GM23338 (cell line): ENCODE results near the gene TSPEAR.

Experiments used
- CREB1 ChIP-seq: fragments of 250-450 bp; sonication (Bioruptor Pico); IDR thresholded peaks from 2 replicates; pipeline ENCODE4 v1.5.0; 2020; ENCODE audit warnings: low read depth, mild to moderate bottlenecking, moderate library complexity
- EZH2 ChIP-seq: fragments of 200-600 bp; sonication (generic); IDR thresholded peaks from one replicate; pipeline ENCODE4 v1.8.0; 2017; ENCODE audit warnings: antibody characterized with exemption, mild to moderate bottlenecking, low read depth; ENCODE audit not compliant: unreplicated experiment
- EZH2phosphoT487 ChIP-seq: fragments of 200-600 bp; sonication (generic); IDR thresholded peaks from one replicate; pipeline ENCODE4 v1.8.1; 2018; ENCODE audit warnings: antibody characterized with exemption; ENCODE audit not compliant: unreplicated experiment
- JUNB ChIP-seq: IDR thresholded peaks from one replicate; pipeline ENCODE4 v1.6.1; 2016; ENCODE audit warnings: antibody characterized with exemption; ENCODE audit not compliant: unreplicated experiment
- NANOG ChIP-seq: IDR thresholded peaks from 2 replicates; pipeline ENCODE4 v1.6.1; 2016; ENCODE audit warnings: antibody characterized with exemption, borderline replicate concordance
- POLR2AphosphoS5 ChIP-seq: IDR thresholded peaks from 2 replicates; pipeline ENCODE4 v1.6.1; 2016; ENCODE audit warnings: antibody characterized with exemption, low read depth
- STAT1 ChIP-seq: IDR thresholded peaks from one replicate; pipeline ENCODE4 v1.6.1; 2016; ENCODE audit warnings: antibody characterized with exemption; ENCODE audit not compliant: unreplicated experiment
- ZNF114 ChIP-seq: fragments of 250-450 bp; sonication (Bioruptor Pico); IDR thresholded peaks from 2 replicates; pipeline ENCODE4 v1.5.0; 2020; ENCODE audit warnings: mild to moderate bottlenecking, moderate library complexity
- ZNF331 ChIP-seq: fragments of 250-450 bp; sonication (Bioruptor Pico); IDR thresholded peaks from 2 replicates; pipeline ENCODE4 v1.5.0; 2020; ENCODE audit warnings: low read depth, mild to moderate bottlenecking, moderate library complexity
- TF ChIP-seq, protein P1 (sequence below), 2 experiments: fragments of 200-600 bp in 1 of 2; sonication (generic) in 1 of 2; conservative IDR thresholded peaks; 2 replicates each; pipeline versions ENCODE4 v1.5.1 to v1.6.1; 2016 to 2017; ENCODE audit warnings: antibody characterized with exemption in 2 of 2, low read depth in 2 of 2, mild to moderate bottlenecking in 2 of 2, moderate library complexity in 1 of 2
- TF ChIP-seq, protein P2 (sequence below): IDR thresholded peaks from one replicate; pipeline ENCODE4 v1.6.1; 2018; ENCODE audit warnings: antibody characterized with exemption; ENCODE audit not compliant: unreplicated experiment

DNA sequence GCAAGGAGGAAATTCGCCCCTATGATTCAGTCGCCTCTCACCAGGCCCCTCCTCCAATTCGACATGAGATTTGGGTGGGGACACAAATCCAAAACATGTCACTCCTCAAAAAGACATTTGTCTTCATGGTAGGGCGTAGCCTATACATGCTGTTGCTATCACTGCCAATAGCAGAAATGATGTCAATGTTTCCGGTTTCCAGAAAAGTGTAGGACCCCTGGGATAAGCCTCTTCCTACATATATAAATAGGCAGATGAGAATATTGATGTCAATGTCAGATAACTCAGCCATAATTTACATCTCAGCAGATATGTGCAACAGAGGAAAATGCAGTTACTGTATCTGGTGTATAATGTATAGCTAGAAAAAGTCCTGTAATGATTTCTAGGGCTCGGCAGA is 239.4 kb downstream of the TSPEAR start:
- TF ChIP-seq, protein P1, sequence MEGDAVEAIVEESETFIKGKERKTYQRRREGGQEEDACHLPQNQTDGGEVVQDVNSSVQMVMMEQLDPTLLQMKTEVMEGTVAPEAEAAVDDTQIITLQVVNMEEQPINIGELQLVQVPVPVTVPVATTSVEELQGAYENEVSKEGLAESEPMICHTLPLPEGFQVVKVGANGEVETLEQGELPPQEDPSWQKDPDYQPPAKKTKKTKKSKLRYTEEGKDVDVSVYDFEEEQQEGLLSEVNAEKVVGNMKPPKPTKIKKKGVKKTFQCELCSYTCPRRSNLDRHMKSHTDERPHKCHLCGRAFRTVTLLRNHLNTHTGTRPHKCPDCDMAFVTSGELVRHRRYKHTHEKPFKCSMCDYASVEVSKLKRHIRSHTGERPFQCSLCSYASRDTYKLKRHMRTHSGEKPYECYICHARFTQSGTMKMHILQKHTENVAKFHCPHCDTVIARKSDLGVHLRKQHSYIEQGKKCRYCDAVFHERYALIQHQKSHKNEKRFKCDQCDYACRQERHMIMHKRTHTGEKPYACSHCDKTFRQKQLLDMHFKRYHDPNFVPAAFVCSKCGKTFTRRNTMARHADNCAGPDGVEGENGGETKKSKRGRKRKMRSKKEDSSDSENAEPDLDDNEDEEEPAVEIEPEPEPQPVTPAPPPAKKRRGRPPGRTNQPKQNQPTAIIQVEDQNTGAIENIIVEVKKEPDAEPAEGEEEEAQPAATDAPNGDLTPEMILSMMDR (conservative IDR thresholded peaks at IDR 0.05; ENCODE audit: low read depth in 2 of 2), result no peak
- TF ChIP-seq POLR2AphosphoS5 (no peak), JUNB (no peak), EZH2 (no peak), EZH2phosphoT487 (no peak), ZNF114 (CRISPR knock-in tag) (no peak), CREB1 (CRISPR knock-in tag) (no peak), NANOG (no peak), STAT1 (no peak), ZNF331 (no peak)
- TF ChIP-seq, protein P2, sequence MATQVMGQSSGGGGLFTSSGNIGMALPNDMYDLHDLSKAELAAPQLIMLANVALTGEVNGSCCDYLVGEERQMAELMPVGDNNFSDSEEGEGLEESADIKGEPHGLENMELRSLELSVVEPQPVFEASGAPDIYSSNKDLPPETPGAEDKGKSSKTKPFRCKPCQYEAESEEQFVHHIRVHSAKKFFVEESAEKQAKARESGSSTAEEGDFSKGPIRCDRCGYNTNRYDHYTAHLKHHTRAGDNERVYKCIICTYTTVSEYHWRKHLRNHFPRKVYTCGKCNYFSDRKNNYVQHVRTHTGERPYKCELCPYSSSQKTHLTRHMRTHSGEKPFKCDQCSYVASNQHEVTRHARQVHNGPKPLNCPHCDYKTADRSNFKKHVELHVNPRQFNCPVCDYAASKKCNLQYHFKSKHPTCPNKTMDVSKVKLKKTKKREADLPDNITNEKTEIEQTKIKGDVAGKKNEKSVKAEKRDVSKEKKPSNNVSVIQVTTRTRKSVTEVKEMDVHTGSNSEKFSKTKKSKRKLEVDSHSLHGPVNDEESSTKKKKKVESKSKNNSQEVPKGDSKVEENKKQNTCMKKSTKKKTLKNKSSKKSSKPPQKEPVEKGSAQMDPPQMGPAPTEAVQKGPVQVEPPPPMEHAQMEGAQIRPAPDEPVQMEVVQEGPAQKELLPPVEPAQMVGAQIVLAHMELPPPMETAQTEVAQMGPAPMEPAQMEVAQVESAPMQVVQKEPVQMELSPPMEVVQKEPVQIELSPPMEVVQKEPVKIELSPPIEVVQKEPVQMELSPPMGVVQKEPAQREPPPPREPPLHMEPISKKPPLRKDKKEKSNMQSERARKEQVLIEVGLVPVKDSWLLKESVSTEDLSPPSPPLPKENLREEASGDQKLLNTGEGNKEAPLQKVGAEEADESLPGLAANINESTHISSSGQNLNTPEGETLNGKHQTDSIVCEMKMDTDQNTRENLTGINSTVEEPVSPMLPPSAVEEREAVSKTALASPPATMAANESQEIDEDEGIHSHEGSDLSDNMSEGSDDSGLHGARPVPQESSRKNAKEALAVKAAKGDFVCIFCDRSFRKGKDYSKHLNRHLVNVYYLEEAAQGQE, result no peak
